Heart left ventricle (tissue), 13 donors: ENCODE results near the gene APOL4.

Experiments used
- POLR2A ChIP-seq, 2 donors: fragments of 450-650 bp; IDR thresholded peaks; one replicate each; pipeline ENCODE4 v1.6.1; 2017; ENCODE audit warnings: antibody characterized with exemption in 2 of 2, mild to moderate bottlenecking in 2 of 2, moderate library complexity in 2 of 2
- TF ChIP-seq, protein P1 (sequence below), 12 donors: fragments of 200-600 bp; sonication (generic) in 4 of 12; IDR thresholded peaks; one replicate each; pipeline versions ENCODE4 v1.5.0 to v1.8.0; 2018 to 2022; ENCODE audit warnings: antibody characterized with exemption in 12 of 12, mild to moderate bottlenecking in 5 of 12
- donor health status: ischemic (EF 13 %, LVEDD 7.1; RV severe dilation, severe dysfunction).
- donor health status: DM: no; HTN: yes; CAD: no.
- donor health status: DM: no; HTN: no; CAD: no.
- donor health status: ischemic (EF 25% LVEDD 6.9; RV normal size, moderate dysfunction).
- donor health status: ischemic (EF 25% LVEDD 5.7; RV mildly dilated, moderate dysfunction).
- donor health status: ischemic (EF 35%, LVEDD 5.7; RV mildly dilated, moderate dysfunction).
- donor health status: nonischemic (EF 11% LVEDD 7.7; RV severe dilation, severe dysfunction).
- donor health status: DM: yes; HTN: yes; CAD: no.
- donor health status: PGD.
- donor health status: ischemic (EF 29% LVEDD 5.4; RV normal size, mild dysfunction).
- donor health status: nonischemic (EF 23%, LVEDD 6.1; RV moderate dilation, normal function).

DNA sequence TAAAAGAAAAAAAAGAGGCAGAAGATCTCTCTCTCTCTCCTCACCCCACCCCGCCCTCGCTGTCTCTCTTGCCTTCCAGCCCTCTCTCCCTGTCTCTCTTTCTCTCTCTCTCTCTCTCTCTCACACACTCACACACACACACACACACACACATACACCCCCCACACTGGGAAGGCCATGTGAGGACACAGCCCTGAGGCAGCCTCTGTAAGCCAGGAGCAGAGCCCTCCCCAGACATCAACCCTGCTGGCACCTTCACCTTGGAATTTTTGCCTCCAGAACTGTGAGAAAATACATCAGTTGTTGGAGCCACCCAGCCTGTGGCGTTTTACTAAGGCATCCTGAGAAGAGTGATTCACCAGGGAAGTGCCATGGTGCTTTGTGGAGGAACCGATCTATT is 55.7 kb downstream of the APOL4 start:
- no peak for TF ChIP-seq POLR2A (IDR thresholded peaks at IDR 0.05)
- TF ChIP-seq, protein P1, sequence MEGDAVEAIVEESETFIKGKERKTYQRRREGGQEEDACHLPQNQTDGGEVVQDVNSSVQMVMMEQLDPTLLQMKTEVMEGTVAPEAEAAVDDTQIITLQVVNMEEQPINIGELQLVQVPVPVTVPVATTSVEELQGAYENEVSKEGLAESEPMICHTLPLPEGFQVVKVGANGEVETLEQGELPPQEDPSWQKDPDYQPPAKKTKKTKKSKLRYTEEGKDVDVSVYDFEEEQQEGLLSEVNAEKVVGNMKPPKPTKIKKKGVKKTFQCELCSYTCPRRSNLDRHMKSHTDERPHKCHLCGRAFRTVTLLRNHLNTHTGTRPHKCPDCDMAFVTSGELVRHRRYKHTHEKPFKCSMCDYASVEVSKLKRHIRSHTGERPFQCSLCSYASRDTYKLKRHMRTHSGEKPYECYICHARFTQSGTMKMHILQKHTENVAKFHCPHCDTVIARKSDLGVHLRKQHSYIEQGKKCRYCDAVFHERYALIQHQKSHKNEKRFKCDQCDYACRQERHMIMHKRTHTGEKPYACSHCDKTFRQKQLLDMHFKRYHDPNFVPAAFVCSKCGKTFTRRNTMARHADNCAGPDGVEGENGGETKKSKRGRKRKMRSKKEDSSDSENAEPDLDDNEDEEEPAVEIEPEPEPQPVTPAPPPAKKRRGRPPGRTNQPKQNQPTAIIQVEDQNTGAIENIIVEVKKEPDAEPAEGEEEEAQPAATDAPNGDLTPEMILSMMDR (IDR thresholded peaks at IDR 0.05) = no peak
